Measurements from ENCODE around the gene TUB. TPM values are rescaled to one million over a fixed set of nuclear protein-coding genes. Genes with fewer than 3 reads are reported as not detected.

The TUB gene
- total RNA-seq, 1 donor = 19.2 TPM

- no peak overlapping the region for H3K4me3 ChIP-seq (ENCODE audit: low read depth, low read length)
- no peak for DNase-seq (ENCODE audit: low read depth)
- TF ChIP-seq CTCF (IDR thresholded peaks at IDR 0.05; ENCODE audit: insufficient read depth, low read length) = no peak
Observed at GRCh38 chr11:8034106-8034585, 46.9 kb upstream of the TUB start.

DNA sequence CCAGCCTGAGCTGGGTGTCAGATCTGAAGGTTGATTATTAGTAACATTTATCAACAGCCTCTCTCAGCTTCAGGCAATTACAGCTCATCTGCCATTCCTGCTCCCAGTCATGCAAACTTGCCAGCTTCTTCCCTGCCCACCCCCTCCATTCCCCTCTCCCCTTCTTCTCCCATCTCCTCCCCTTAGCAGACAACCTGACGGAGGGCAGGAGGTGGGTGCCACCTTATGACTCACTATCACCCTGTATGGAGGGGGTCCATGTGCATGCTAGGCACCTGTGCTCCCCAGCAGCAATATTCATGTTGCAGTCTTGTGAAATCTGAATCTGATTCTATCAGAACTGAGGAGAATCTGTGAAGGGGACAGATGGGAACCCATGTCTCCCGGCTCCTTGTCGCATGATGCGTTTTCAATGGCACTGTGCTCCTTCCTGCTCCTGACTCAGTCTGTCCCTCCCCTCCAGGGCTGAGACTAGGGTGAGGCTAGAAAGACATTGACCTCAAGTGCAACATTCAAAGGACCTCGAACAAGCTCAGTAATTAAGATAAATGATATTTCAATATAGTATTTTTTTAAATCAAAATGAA, 46.3 kb upstream of the TUB start:
- no peak for DNase-seq (ENCODE audit: low read depth)
- TF ChIP-seq CTCF (IDR thresholded peaks at IDR 0.05; ENCODE audit: insufficient read depth, low read length) = no peak
- no peak overlapping the region for H3K4me3 ChIP-seq (ENCODE audit: low read depth, low read length)

DNA sequence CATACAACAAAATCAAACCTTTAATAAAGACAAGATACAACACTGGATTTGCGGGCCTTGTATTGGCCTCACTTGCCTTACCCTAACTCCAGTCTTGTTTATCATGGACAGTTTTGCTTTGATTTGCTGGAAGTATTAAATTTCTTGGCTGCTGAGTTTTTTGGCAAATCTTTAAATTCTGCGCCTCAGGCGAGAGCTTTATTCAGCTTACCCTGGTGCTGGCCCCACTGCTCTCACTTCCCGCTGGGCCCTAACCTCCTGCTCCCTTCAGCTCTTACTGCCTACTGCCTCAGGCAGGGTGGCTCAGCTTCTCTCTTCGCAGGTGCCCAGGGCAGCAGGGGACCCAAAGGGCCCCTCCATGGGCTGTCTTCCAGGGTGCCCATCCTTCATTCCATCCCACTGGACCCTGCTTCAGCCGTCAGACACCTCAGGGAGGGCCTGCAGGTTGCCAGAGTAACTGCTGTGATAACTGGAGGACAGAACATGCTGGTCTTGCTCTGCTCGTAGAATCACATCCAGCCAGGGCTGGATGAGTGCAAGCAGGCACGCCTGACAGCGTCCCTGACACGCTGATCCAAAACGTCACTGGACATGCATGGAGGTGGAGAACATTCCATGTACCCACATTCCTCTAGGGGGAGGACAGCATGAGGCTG, 45.7 kb upstream of the TUB start:
- no peak for TF ChIP-seq CTCF (IDR thresholded peaks at IDR 0.05; ENCODE audit: insufficient read depth, low read length)
- H3K4me3 ChIP-seq (ENCODE audit: low read depth, low read length) = no peak overlapping the region
- peak; percentile 40 for DNase-seq (ENCODE audit: low read depth)

- H3K4me3 ChIP-seq (ENCODE audit: low read depth, low read length) = no peak overlapping the region
- TF ChIP-seq CTCF (IDR thresholded peaks at IDR 0.05; ENCODE audit: insufficient read depth, low read length) = no peak
- DNase-seq (ENCODE audit: low read depth) = no peak
Observed at GRCh38 chr11:8036002-8036802, 44.8 kb upstream of the TUB start.

- DNase-seq (ENCODE audit: low read depth) = no peak
- TF ChIP-seq CTCF (IDR thresholded peaks at IDR 0.05; ENCODE audit: insufficient read depth, low read length) = no peak
- no peak overlapping the region for H3K4me3 ChIP-seq (ENCODE audit: low read depth, low read length)
Observed at GRCh38 chr11:8036986-8037385, 44.0 kb upstream of the TUB start.

- no peak for DNase-seq (ENCODE audit: low read depth)
- TF ChIP-seq CTCF (IDR thresholded peaks at IDR 0.05; ENCODE audit: insufficient read depth, low read length) = no peak
- no peak overlapping the region for H3K4me3 ChIP-seq (ENCODE audit: low read depth, low read length)
Observed at GRCh38 chr11:8038393-8038792, 42.6 kb upstream of the TUB start.

Data from fibroblast of the aortic adventitia (primary cell).